Adrenal gland (tissue), 5 donors: ENCODE data around the gene BOD1.

Source experiments
- POLR2A ChIP-seq, 2 donors: fragments of 450-650 bp; IDR thresholded peaks; one replicate each; pipeline ENCODE4 v1.6.1; 2017; ENCODE audit warnings: antibody characterized with exemption in 2 of 2, mild to moderate bottlenecking in 2 of 2, moderate library complexity in 1 of 2
- TF ChIP-seq, protein P1 (sequence below), 6 experiments: fragments of 450-650 bp in 4 of 6; fragments of 200-600 bp in 2 of 6; sonication (generic) in 1 of 6; IDR thresholded peaks; 1 replicate in 5 of 6; 2 replicates in 1 of 6; pipeline versions ENCODE4 v1.5.1 to v1.8.0; 2016 to 2021; ENCODE audit warnings: antibody characterized with exemption in 6 of 6, mild to moderate bottlenecking in 2 of 6, moderate library complexity in 1 of 6
- donor health status: DM: no; HTN: no; CAD: no.

GRCh38 chr5:173645890-173646574 is 29.6 kb upstream of the BOD1 start:
- TF ChIP-seq, protein P1, sequence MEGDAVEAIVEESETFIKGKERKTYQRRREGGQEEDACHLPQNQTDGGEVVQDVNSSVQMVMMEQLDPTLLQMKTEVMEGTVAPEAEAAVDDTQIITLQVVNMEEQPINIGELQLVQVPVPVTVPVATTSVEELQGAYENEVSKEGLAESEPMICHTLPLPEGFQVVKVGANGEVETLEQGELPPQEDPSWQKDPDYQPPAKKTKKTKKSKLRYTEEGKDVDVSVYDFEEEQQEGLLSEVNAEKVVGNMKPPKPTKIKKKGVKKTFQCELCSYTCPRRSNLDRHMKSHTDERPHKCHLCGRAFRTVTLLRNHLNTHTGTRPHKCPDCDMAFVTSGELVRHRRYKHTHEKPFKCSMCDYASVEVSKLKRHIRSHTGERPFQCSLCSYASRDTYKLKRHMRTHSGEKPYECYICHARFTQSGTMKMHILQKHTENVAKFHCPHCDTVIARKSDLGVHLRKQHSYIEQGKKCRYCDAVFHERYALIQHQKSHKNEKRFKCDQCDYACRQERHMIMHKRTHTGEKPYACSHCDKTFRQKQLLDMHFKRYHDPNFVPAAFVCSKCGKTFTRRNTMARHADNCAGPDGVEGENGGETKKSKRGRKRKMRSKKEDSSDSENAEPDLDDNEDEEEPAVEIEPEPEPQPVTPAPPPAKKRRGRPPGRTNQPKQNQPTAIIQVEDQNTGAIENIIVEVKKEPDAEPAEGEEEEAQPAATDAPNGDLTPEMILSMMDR (IDR thresholded peaks at IDR 0.05): no peak
- no peak for TF ChIP-seq POLR2A (IDR thresholded peaks at IDR 0.05)
